HG03460 (cell line): ENCODE data around the gene PPP2R3B.
"Not testable (repeated sequence)": the region's sequence is repeated elsewhere in the genome, so short reads cannot be mapped to it uniquely, and the experiment has no call there.

Experiments used
- ATAC-seq: cut with Tn5 transposase; IDR thresholded peaks from one replicate; pipeline ENCODE4 v1.9.1; 2021; ENCODE audit not compliant: unreplicated experiment

The PPP2R3B gene

GRCh38 chrX:305781-306613 is 80.7 kb downstream of the PPP2R3B start:
- not testable (repeated sequence) for ATAC-seq

GRCh38 chrX:302975-303374 is 83.7 kb downstream of the PPP2R3B start:
- ATAC-seq = no peak

- ATAC-seq = no peak
Observed at GRCh38 chrX:300334-300733, 86.4 kb downstream of the PPP2R3B start.

- no peak for ATAC-seq
Observed at GRCh38 chrX:298993-299392, 87.7 kb downstream of the PPP2R3B start.

GRCh38 chrX:295136-295535 is 91.6 kb downstream of the PPP2R3B start:
- ATAC-seq = no peak

- no peak for ATAC-seq
Observed at GRCh38 chrX:292900-293897, 93.5 kb downstream of the PPP2R3B start.

GRCh38 chrX:291411-291901 is 95.3 kb downstream of the PPP2R3B start:
- ATAC-seq = no peak

- ATAC-seq = no peak
Observed at GRCh38 chrX:290476-291166, 96.1 kb downstream of the PPP2R3B start.

- no peak for ATAC-seq
Observed at GRCh38 chrX:288561-288991, 98.1 kb downstream of the PPP2R3B start.

- no peak for ATAC-seq
Observed at GRCh38 chrX:287670-288069, 99.0 kb downstream of the PPP2R3B start.

- ATAC-seq = no peak
Observed at GRCh38 chrX:285076-285677, 101.5 kb downstream of the PPP2R3B start.
